Heart left ventricle (tissue), 13 donors: ENCODE results near the gene MTARC2.

Source experiments
- CTCF ChIP-seq, 12 donors: fragments of 200-600 bp; sonication (generic) in 4 of 12; IDR thresholded peaks; one replicate each; pipeline versions ENCODE4 v1.5.0 to v1.8.0; 2018 to 2022; ENCODE audit warnings: antibody characterized with exemption in 12 of 12, mild to moderate bottlenecking in 5 of 12
- POLR2A ChIP-seq, 2 donors: fragments of 450-650 bp; IDR thresholded peaks; one replicate each; pipeline ENCODE4 v1.6.1; 2017; ENCODE audit warnings: antibody characterized with exemption in 2 of 2, mild to moderate bottlenecking in 2 of 2, moderate library complexity in 2 of 2
- donor health status: ischemic (EF 13 %, LVEDD 7.1; RV severe dilation, severe dysfunction).
- donor health status: DM: no; HTN: yes; CAD: no.
- donor health status: DM: no; HTN: no; CAD: no.
- donor health status: ischemic (EF 25% LVEDD 6.9; RV normal size, moderate dysfunction).
- donor health status: ischemic (EF 25% LVEDD 5.7; RV mildly dilated, moderate dysfunction).
- donor health status: ischemic (EF 35%, LVEDD 5.7; RV mildly dilated, moderate dysfunction).
- donor health status: nonischemic (EF 11% LVEDD 7.7; RV severe dilation, severe dysfunction).
- donor health status: DM: yes; HTN: yes; CAD: no.
- donor health status: PGD.
- donor health status: ischemic (EF 29% LVEDD 5.4; RV normal size, mild dysfunction).
- donor health status: nonischemic (EF 23%, LVEDD 6.1; RV moderate dilation, normal function).

- TF ChIP-seq CTCF (IDR thresholded peaks at IDR 0.05) (peak in 1 of 12 donors; percentile 0), POLR2A (IDR thresholded peaks at IDR 0.05) (no peak)
Observed at GRCh38 chr1:220787069-220787619, 39.0 kb downstream of the MTARC2 start.
